Hepatocyte (in vitro differentiated cells): ENCODE measurements around the gene DTD1. TPM values are rescaled to one million over a fixed set of nuclear protein-coding genes. Genes with fewer than 3 reads are reported as not detected.

Experiments
- DNase-seq: peaks from one replicate; pipeline ENCODE4 v3.0.0-alpha.2; 2016; ENCODE audit warnings: low spot score
- H2AFZ ChIP-seq: fragments of 200-600 bp; sonication (generic); 2 replicates; pipeline ENCODE4 v1.6.0; 2016; ENCODE audit warnings: antibody characterized with exemption, mild to moderate bottlenecking
- H3K27ac ChIP-seq: fragments of 200-600 bp; sonication (generic); 2 replicates; pipeline ENCODE4 v1.5.1; 2016; ENCODE audit warnings: mild to moderate bottlenecking
- H3K27me3 ChIP-seq: fragments of 200-600 bp; sonication (generic); 2 replicates; pipeline ENCODE4 v1.6.1; 2016
- H3K36me3 ChIP-seq: fragments of 200-600 bp; sonication (generic); replicated peaks from 2 replicates; pipeline ENCODE4 v1.5.1; 2016; ENCODE audit warnings: low read depth; ENCODE audit not compliant: insufficient read depth
- H3K4me1 ChIP-seq: fragments of 200-600 bp; sonication (generic); 2 replicates; pipeline ENCODE4 v1.5.1; 2016; ENCODE audit warnings: mild to moderate bottlenecking, moderate library complexity; ENCODE audit not compliant: insufficient read depth
- H3K4me2 ChIP-seq: fragments of 200-600 bp; sonication (generic); 2 replicates; pipeline ENCODE4 v1.6.0; 2016
- H3K4me3 ChIP-seq: fragments of 200-600 bp; sonication (generic); 2 replicates; pipeline ENCODE4 v1.5.1; 2016; ENCODE audit warnings: mild to moderate bottlenecking
- H3K79me2 ChIP-seq: fragments of 200-600 bp; sonication (generic); 2 replicates; pipeline ENCODE4 v1.6.0; 2017; ENCODE audit warnings: mild to moderate bottlenecking
- H3K9me2 ChIP-seq: fragments of 200-600 bp; sonication (generic); replicated peaks from 2 replicates; pipeline ENCODE4 v1.6.0; 2017; ENCODE audit warnings: mild to moderate bottlenecking; ENCODE audit not compliant: insufficient read depth
- H3K9me3 ChIP-seq: fragments of 200-600 bp; sonication (generic); 2 replicates; pipeline ENCODE4 v1.5.1; 2016; ENCODE audit warnings: low read depth, mild to moderate bottlenecking
- H4K20me1 ChIP-seq: fragments of 200-600 bp; sonication (generic); 2 replicates; pipeline ENCODE4 v1.6.0; 2016; ENCODE audit warnings: mild to moderate bottlenecking; ENCODE audit not compliant: insufficient read depth, poor library complexity, severe bottlenecking
- CTCF ChIP-seq: fragments of 200-600 bp; sonication (generic); IDR thresholded peaks from 2 replicates; pipeline ENCODE4 v1.5.1; 2016; ENCODE audit warnings: antibody characterized with exemption, mild to moderate bottlenecking; ENCODE audit not compliant: poor library complexity
- EZH2 ChIP-seq: fragments of 200-600 bp; sonication (generic); IDR thresholded peaks from 2 replicates; pipeline ENCODE4 v1.6.1; 2016; ENCODE audit warnings: antibody characterized with exemption, mild to moderate bottlenecking, borderline replicate concordance
- EZH2phosphoT487 ChIP-seq: fragments of 200-600 bp; sonication (generic); IDR thresholded peaks from one replicate; pipeline ENCODE4 v1.6.1; 2018; ENCODE audit warnings: antibody characterized with exemption, mild to moderate bottlenecking, low read depth, moderate library complexity; ENCODE audit not compliant: unreplicated experiment, severe bottlenecking
- WGBS: methylation state at CpG from one replicate; pipeline ENCODE4 v1.1.6; 2016; ENCODE audit warnings: low lambda C conversion rate; ENCODE audit errors: missing lambda C conversion rate; 5-methylcytosine and 5-hydroxymethylcytosine counted together
- polyA plus RNA-seq: library from polyadenylated mRNA; unstranded; fragments of >200 nt; fragmentation: Nextera tagmentation; extraction: Ambion mirVana; gene quantifications from 2 replicates; pipeline ENCODE4 v1.2.1, GENCODE V29; 2016
- total RNA-seq: library from RNA; depleted of rRNA; stranded (reverse); fragments of >200 nt; gene quantifications from 2 replicates; pipeline ENCODE4 v1.2.3, GENCODE V29; 2014

The DTD1 gene
- total and polyA plus RNA-seq, 2 experiments from 2014 or later, result 30.1 to 40.1 TPM

- 88% methylated on average over 6 of the region's 6 CpGs for WGBS
- Histone ChIP-seq H3K4me1 (no peaks in the 10 kb centered on the region), H2AFZ (no peak overlapping the region)
Measured at GRCh38 chr20:18662279-18663040, 74.6 kb downstream of the DTD1 start.

DNA sequence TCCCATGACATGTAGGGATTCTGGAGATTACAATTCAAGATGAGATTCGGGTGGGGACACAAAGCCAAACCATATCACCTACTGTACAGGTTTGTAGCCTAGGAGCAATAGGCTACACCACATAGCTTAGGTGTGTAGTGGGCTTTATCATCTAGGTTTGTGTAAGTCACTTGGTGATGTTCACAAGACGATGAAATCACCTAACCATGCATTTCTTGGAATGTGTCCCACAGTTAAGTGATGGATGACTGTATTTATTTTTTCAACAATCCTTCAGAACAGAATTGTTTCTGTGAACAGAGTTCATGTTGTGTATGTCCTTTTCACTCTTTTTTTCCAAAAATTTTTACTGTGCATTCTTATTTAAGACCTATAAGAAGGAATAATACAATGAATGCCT is 76.1 kb downstream of the DTD1 start:
- WGBS, result 94% methylated on average over 2 of the region's 2 CpGs
- Histone ChIP-seq H3K27ac (no peak overlapping the region), H3K4me2 (no peak overlapping the region)

More at GRCh38 chr20:18662279-18663040, 74.6 kb downstream of the DTD1 start:
- Histone ChIP-seq H3K79me2 (no peaks in the 10 kb centered on the region), H3K36me3 (no peaks in the 10 kb centered on the region), H4K20me1 (no peaks in the 10 kb centered on the region), H3K27me3 (no peaks in the 10 kb centered on the region), H3K4me2 (no peak overlapping the region), H3K4me3 (no peak overlapping the region), H3K27ac (no peak overlapping the region), H3K9me2 (no peaks in the 10 kb centered on the region), H3K9me3 (no peaks in the 10 kb centered on the region)
- DNase-seq, result no peak
- TF ChIP-seq EZH2phosphoT487 (no peak), CTCF (no peak), EZH2 (no peak)

GRCh38 chr20:18665135-18665534 is 77.3 kb downstream of the DTD1 start:
- no peak for DNase-seq
- no peak overlapping the region for H3K27ac ChIP-seq
- H3K4me2 ChIP-seq, result no peak overlapping the region
- no peaks in the 10 kb centered on the region for H3K9me3 ChIP-seq
- H3K4me3 ChIP-seq, result no peak overlapping the region
- no peaks in the 10 kb centered on the region for H4K20me1 ChIP-seq
- no peaks in the 10 kb centered on the region for H3K36me3 ChIP-seq
- no peak overlapping the region for H2AFZ ChIP-seq
- TF ChIP-seq CTCF (no peak), EZH2 (no peak), EZH2phosphoT487 (no peak)
- 93% methylated on average over 2 of the region's 2 CpGs for WGBS
- no peaks in the 10 kb centered on the region for H3K79me2 ChIP-seq
- no peaks in the 10 kb centered on the region for H3K27me3 ChIP-seq
- no peaks in the 10 kb centered on the region for H3K4me1 ChIP-seq
- H3K9me2 ChIP-seq, result no peaks in the 10 kb centered on the region

More for the DNA sequence above, 76.1 kb downstream of the DTD1 start:
- H2AFZ ChIP-seq, result no peak overlapping the region
- TF ChIP-seq EZH2phosphoT487 (no peak), CTCF (no peak), EZH2 (no peak)
- H3K27me3 ChIP-seq, result no peaks in the 10 kb centered on the region
- H3K4me1 ChIP-seq, result no peaks in the 10 kb centered on the region
- H3K9me2 ChIP-seq, result no peaks in the 10 kb centered on the region
- no peak overlapping the region for H3K4me3 ChIP-seq
- DNase-seq, result no peak
- H4K20me1 ChIP-seq, result no peaks in the 10 kb centered on the region
- no peaks in the 10 kb centered on the region for H3K79me2 ChIP-seq
- H3K36me3 ChIP-seq, result no peaks in the 10 kb centered on the region
- H3K9me3 ChIP-seq, result no peaks in the 10 kb centered on the region
